Activated CD4-positive, CD25-positive, alpha-beta regulatory T cell treated with anti-CD3 and anti-CD28 coated beads, Interleukin-2, amount 50 U/mL, for 72 hours (primary cell): Measurements from ENCODE around the gene PRKCH.

Source experiments
- DNase-seq: peaks from one replicate; pipeline ENCODE4 v3.0.0; 2021

Gene PRKCH

GRCh38 chr14:61478971-61479473 is 157.6 kb downstream of the PRKCH start:
- DNase-seq: no peak

- DNase-seq: no peak
These were observed 158.5 kb downstream of the PRKCH start for GRCh38 chr14:61479746-61480502.

DNA sequence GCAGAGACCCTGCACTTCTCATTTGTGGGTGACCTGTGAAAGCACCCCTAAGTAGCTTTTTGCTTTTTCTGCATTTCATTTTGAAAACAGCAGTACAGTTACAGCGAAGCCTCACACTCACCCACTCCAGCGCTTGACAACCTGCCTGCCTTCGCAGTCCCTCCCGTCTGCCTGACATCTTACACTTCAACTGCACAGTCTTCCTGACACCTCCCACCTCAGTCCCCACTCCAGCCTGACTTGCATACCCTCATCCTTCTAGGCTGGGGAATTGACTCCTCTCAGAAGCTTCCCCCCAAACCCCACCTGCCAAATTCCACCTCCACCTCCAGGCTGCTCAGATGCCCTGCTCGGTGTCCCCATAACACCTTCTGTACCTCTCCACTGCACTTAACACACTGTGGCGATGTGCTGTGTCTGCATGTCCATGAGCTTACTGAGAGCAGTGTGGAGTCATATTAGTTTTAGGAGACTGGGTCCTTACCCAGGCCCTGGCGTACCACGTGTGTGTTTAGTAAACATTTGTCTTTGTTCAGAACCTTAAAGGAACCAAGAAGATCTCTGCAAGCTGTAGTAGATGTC is 159.4 kb downstream of the PRKCH start:
- no peak for DNase-seq

GRCh38 chr14:61481701-61482100 is 160.3 kb downstream of the PRKCH start:
- no peak for DNase-seq

- DNase-seq: no peak
These were observed 161.2 kb downstream of the PRKCH start for GRCh38 chr14:61482348-61483206.

DNA sequence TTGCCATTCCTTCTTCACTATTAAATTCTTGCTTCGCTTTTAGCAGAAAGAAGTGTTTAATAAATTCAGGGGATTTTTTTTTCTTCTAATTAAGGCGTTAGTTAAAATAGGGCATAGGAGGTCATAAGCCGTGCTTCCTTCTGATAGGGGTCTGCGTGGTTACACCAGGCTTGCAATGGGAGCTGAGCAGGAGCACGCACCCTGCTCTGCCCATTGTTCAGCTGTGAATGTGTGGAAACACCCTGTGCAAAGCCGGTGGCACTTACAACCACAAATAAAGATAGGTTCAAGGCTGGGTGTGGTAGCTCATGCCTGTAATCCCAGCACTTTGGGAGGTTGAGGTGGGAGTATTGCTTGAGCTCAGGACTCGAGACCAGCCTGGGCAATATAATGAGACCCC is 162.1 kb downstream of the PRKCH start:
- DNase-seq: no peak

GRCh38 chr14:61484031-61484430 is 162.7 kb downstream of the PRKCH start:
- no peak for DNase-seq

GRCh38 chr14:61484826-61485584 is 163.6 kb downstream of the PRKCH start:
- no peak for DNase-seq

- DNase-seq: no peak
These were observed 164.3 kb downstream of the PRKCH start for GRCh38 chr14:61485661-61486060.

- no peak for DNase-seq
These were observed 165.6 kb downstream of the PRKCH start for GRCh38 chr14:61486930-61487495.

DNA sequence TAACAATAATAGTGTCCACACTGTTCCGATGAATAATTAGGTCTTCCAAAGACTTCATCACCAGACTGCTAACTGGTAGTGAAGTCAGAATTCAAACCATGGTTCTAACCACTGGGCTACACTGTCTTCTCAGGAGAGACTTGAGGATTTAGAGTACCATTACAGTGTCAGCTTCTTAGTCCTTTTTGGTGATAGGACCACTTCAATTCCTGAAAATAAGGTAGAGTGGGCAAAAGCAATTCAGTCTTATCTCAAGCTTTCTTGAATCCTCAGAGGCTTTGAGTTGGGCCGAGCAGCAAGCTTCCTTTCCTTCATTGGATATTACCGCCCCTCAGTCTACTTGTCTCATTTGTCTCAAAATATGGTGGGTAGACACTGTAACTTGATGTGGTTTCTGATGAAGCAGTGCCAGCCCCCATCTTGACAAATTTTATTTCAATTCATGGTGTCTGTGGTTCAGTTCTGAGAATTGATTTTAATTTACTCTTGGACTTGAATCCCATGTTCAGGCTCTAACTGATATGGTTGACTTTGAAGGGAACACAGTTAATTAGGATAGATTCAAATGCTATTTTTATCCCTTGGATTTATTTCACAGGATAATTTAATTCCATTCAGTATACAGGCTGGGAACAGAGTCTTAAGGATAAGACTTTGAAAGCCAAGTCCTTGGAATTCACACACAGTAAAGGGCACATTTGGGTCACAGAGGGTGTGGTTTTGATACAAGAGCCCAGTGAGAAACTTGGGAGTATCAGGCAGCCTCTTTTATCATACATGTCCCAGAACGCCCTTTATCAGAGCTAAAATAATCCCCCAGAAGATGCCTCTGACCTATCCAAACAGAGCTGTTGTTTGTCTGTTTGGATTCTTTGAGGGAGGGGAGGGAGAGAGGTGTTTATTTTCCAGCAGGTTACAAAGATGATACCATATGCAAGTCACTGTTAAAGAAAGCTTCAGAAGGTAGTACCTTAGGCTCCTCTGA is 167.3 kb downstream of the PRKCH start:
- no peak for DNase-seq

DNA sequence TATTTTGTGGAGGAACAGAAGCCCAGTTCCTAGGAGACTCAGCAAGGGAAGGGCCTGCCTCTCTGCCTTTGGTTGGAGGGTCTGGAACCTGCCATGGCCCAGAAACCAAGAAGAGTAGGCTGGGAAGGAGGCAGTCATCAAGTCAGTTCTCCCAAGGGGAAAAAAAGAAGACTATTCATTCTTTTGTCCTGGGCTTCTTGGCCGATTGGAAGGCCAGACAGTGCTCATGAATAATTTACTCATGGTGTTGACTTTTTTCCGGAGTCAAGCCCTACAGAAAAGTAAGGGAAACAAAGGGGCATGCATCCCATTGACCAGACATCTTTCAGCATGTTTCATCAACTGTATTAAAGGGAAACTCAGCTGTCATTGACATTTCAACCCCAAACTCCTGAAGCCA is 168.1 kb downstream of the PRKCH start:
- DNase-seq: no peak

DNA sequence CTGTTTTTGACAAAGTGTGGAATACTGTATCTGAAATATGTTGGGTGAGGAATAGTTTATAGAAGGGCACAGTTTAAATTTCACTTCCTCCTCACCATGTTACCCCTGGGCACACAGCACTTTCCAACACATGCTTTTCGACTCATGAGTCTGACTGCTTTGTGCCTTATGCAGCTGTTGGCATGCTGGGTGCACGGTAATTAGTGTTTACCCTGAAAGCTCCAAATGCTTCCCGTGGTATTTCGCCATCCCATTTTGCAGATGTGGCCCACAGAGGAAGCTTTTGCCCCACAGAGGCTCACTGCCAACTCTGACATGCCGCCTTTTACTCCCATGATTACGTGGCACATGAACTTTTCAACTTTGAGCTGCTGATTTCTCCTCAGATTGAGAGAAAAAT is 168.6 kb downstream of the PRKCH start:
- DNase-seq: no peak

GRCh38 chr14:61491224-61491623 is 169.8 kb downstream of the PRKCH start:
- no peak for DNase-seq

GRCh38 chr14:61491876-61492434 is 170.6 kb downstream of the PRKCH start:
- no peak for DNase-seq

DNA sequence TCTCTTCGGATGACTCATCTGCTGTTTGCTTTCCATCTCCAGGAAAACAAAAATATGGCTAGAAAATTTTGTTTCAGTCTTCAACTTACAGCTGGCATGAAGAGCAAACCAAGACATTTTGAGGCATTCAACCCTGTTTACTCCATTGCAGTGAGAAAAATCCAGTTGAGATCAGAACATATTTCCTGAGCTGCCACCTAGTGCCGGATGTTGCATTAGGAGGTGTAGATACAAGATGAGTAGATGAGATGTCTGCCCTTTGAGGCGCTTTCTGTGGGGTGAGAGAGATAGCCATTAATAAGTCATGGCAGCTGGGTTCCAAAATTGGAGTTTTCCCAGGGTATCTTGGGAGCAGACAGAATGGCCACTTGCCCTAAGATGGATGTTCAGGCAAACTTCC is 171.1 kb downstream of the PRKCH start:
- no peak for DNase-seq

- DNase-seq: no peak
These were observed 171.9 kb downstream of the PRKCH start for GRCh38 chr14:61493239-61493638.

DNA sequence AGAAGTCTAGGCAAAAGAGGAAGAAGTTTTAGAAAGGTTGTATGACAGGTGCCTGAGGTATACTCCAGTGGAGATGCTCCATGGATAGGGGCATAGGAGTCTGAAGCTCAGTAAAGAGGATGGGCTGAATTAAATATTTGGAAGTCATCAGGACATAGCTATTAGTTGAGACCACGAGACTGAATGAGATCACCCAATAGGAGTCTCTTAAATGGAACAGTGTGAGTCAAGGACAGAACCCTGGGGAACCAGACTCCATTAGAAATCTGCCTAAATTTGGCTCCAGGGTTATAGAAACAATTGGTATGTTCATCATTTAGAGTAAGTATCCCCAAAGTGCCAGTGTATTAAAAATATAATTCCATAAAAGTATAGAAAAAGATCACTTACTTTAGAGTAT is 172.6 kb downstream of the PRKCH start:
- DNase-seq: no peak

DNA sequence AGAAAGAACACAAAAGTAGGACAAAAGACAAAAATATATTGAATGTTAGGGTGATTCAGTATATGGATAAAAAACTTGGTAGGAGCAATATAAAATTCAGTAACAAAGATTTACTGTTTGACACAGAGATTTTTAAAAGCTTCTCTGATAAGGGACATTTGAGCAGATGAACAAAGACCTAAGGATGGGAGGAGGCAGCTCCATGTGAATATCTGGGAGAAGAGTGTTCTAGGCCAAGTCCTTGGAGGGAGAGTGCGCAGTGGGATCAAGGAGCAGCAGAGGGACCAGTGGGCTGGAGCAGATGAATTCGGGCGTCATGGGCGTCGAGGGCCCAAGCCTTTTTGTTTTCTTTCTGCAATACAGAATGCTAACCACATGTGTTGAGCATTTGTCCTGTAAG is 174.4 kb downstream of the PRKCH start:
- DNase-seq: no peak

- no peak for DNase-seq
These were observed 176.9 kb downstream of the PRKCH start for GRCh38 chr14:61498303-61498702.

DNA sequence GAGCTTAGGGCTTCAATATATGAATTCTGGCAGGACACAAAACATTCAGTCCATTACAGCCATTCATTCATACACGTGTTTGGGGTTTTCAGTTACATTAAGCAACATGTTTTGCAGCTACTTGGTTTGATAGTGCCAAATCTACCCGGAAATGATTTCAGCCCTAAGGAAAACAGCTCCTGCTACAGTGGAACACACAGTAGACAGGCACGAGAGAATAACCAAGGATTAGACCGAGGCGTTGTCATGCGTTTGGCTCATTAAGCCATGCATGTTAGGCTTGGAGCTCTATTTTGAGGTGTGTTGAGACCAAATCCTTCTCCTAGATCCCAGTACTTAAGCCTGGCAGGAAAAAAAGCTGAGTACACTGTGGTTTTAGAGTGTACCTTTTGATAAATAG is 177.4 kb downstream of the PRKCH start:
- DNase-seq: no peak
